HepG2 (cell line): ENCODE data around the gene TUBB4B. TPM values are rescaled to one million over a fixed set of nuclear protein-coding genes. Genes with fewer than 3 reads are reported as not detected.
A peak's percentile ranks its signal among the peaks of the same experiment; 100 is the strongest.

Source experiments
- ATF7 ChIP-seq, 2 experiments: fragments of 450-650 bp in 1 of 2; sonication (generic) in 1 of 2; formaldehyde crosslinking in 1 of 2; IDR thresholded peaks; 2 replicates each; pipeline versions ENCODE4 v1.4.0 to v1.6.1; 2016 to 2020; ENCODE audit warnings: antibody characterized with exemption in 1 of 2, mild to moderate bottlenecking in 1 of 2, missing genetic modification reagents in 1 of 2
- HIVEP1 ChIP-seq: sonication (generic); formaldehyde crosslinking; IDR thresholded peaks from 2 replicates; pipeline ENCODE4 v1.4.0; 2020; ENCODE audit warnings: mild to moderate bottlenecking, missing genetic modification reagents
- KLF13 ChIP-seq: sonication (generic); formaldehyde crosslinking; IDR thresholded peaks from 2 replicates; pipeline ENCODE4 v1.4.0; 2020; ENCODE audit warnings: mild to moderate bottlenecking, missing genetic modification reagents
- NFE2 ChIP-seq: sonication (generic); formaldehyde crosslinking; IDR thresholded peaks from 2 replicates; pipeline ENCODE4 v1.4.0; 2020; ENCODE audit warnings: missing genetic modification reagents
- PAF1 ChIP-seq: IDR thresholded peaks from 2 replicates; pipeline ENCODE4 v1.6.1; 2016; ENCODE audit warnings: missing genetic modification reagents, missing compliant biosample characterization
- PRDM15 ChIP-seq: sonication (generic); formaldehyde crosslinking; IDR thresholded peaks from 2 replicates; pipeline ENCODE4 v1.4.0; 2020; ENCODE audit warnings: missing genetic modification reagents
- RBM39 ChIP-seq: fragments of 200-400 bp; formaldehyde crosslinking; IDR thresholded peaks from one replicate; pipeline ENCODE4 v1.6.1; 2018; ENCODE audit warnings: antibody characterized with exemption, mild to moderate bottlenecking, low read depth, low read length; ENCODE audit not compliant: poor library complexity, severe bottlenecking
- RCOR2 ChIP-seq: IDR thresholded peaks from 2 replicates; pipeline ENCODE4 v1.6.1; 2016; ENCODE audit warnings: missing biosample characterization, missing genetic modification reagents
- TCF12 ChIP-seq, 2 experiments: fragments of 450-650 bp in 1 of 2; sonication (generic) in 1 of 2; formaldehyde crosslinking in 1 of 2; IDR thresholded peaks; 2 replicates each; pipeline versions ENCODE4 v1.6.1 to v1.8.0; 2017 to 2022; ENCODE audit warnings: antibody characterized with exemption in 1 of 2, mild to moderate bottlenecking in 1 of 2, missing genetic modification reagents in 1 of 2, moderate library complexity in 1 of 2
- TP53 ChIP-seq: sonication (generic); formaldehyde crosslinking; conservative IDR thresholded peaks from 2 replicates; pipeline ENCODE4 v1.4.0; 2020; ENCODE audit warnings: missing genetic modification reagents
- ZFX ChIP-seq: sonication (generic); formaldehyde crosslinking; IDR thresholded peaks from 2 replicates; pipeline ENCODE4 v1.4.0; 2020; ENCODE audit warnings: mild to moderate bottlenecking, low read depth, missing genetic modification reagents, moderate library complexity
- ZGPAT ChIP-seq: IDR thresholded peaks from 2 replicates; pipeline ENCODE4 v1.6.1; 2016; ENCODE audit warnings: mild to moderate bottlenecking
- ZNF224 ChIP-seq: sonication (generic); formaldehyde crosslinking; IDR thresholded peaks from 2 replicates; pipeline ENCODE4 v1.5.0; 2020; ENCODE audit warnings: mild to moderate bottlenecking, missing genetic modification reagents
- ZNF264 ChIP-seq: sonication (generic); formaldehyde crosslinking; IDR thresholded peaks from 2 replicates; pipeline ENCODE4 v1.4.0; 2020; ENCODE audit warnings: missing genetic modification reagents
- ZNF3 ChIP-seq: IDR thresholded peaks from 2 replicates; pipeline ENCODE4 v1.7.0; 2017; ENCODE audit warnings: inconsistent platforms
- ZNF501 ChIP-seq: sonication (generic); formaldehyde crosslinking; IDR thresholded peaks from 2 replicates; pipeline ENCODE4 v1.5.1; 2020; ENCODE audit warnings: mild to moderate bottlenecking, moderate library complexity, missing genetic modification reagents
- ZNF7 ChIP-seq: IDR thresholded peaks from 2 replicates; pipeline ENCODE4 v1.6.1; 2016; ENCODE audit warnings: missing biosample characterization, missing genetic modification reagents
- ZNF713 ChIP-seq: sonication (generic); formaldehyde crosslinking; IDR thresholded peaks from 2 replicates; pipeline ENCODE4 v1.4.0; 2020; ENCODE audit warnings: mild to moderate bottlenecking, missing genetic modification reagents
- polyA plus RNA-seq, 8 experiments: library from polyadenylated mRNA; depleted of rRNA in 3 of 8; stranded (reverse) in 7 of 8; unstranded in 1 of 8; fragments of >200 nt; fragmentation: Illumina TruSeq in 4 of 8; extraction: Trizol in 4 of 8; gene quantifications; 2 replicates each; pipeline versions ENCODE4 v1.2.1 to v1.2.3, GENCODE V29; 2011 to 2016; ENCODE audit warnings: low read depth in 4 of 8, missing spikeins in 1 of 8, mixed read lengths in 1 of 8; ENCODE audit not compliant: insufficient read depth in 1 of 8
- total RNA-seq, 5 experiments: library from RNA; depleted of rRNA; stranded (reverse); fragments of >200 nt; fragmentation: Illumina TruSeq; extraction: Trizol; gene quantifications; 2 replicates each; pipeline ENCODE4 v1.2.3, GENCODE V29; 2016; ENCODE audit warnings: low read depth in 1 of 5
- TF ChIP-seq, protein P1 (sequence below): sonication (generic); formaldehyde crosslinking; IDR thresholded peaks from 2 replicates; pipeline ENCODE4 v1.4.0; 2020; ENCODE audit warnings: missing genetic modification reagents, mild to moderate bottlenecking, borderline replicate concordance
- TF ChIP-seq, protein P2 (sequence below): sonication (generic); formaldehyde crosslinking; conservative IDR thresholded peaks from 2 replicates; pipeline ENCODE4 v1.4.0; 2020; ENCODE audit warnings: missing genetic modification reagents

The TUBB4B gene
- total and polyA plus RNA-seq, 2 of the 13 experiments (the other 11 are each of a cell fraction or from before 2014, with no cell fraction given): 182 to 412 TPM

GRCh38 chr9:137236238-137236935 lies 4.7 kb upstream of the TUBB4B start (continued):
- TF ChIP-seq, protein P1, sequence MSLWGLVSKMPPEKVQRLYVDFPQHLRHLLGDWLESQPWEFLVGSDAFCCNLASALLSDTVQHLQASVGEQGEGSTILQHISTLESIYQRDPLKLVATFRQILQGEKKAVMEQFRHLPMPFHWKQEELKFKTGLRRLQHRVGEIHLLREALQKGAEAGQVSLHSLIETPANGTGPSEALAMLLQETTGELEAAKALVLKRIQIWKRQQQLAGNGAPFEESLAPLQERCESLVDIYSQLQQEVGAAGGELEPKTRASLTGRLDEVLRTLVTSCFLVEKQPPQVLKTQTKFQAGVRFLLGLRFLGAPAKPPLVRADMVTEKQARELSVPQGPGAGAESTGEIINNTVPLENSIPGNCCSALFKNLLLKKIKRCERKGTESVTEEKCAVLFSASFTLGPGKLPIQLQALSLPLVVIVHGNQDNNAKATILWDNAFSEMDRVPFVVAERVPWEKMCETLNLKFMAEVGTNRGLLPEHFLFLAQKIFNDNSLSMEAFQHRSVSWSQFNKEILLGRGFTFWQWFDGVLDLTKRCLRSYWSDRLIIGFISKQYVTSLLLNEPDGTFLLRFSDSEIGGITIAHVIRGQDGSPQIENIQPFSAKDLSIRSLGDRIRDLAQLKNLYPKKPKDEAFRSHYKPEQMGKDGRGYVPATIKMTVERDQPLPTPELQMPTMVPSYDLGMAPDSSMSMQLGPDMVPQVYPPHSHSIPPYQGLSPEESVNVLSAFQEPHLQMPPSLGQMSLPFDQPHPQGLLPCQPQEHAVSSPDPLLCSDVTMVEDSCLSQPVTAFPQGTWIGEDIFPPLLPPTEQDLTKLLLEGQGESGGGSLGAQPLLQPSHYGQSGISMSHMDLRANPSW (CRISPR knock-in tag): peak; percentile 49; the same call in 1 of the 2 replicates
- TF ChIP-seq ZNF3 (CRISPR knock-in tag): no peak
- peak; percentile 89 for TF ChIP-seq RBM39
- no peak for TF ChIP-seq PRDM15 (CRISPR knock-in tag)
- TF ChIP-seq ZGPAT: peak; percentile 80; the same call in 1 of the 2 replicates
- peak; percentile 92 for TF ChIP-seq ZNF501 (CRISPR knock-in tag)
- no peak for TF ChIP-seq RCOR2 (CRISPR knock-in tag)
- no peak for TF ChIP-seq ZNF713 (CRISPR knock-in tag)
- no peak for TF ChIP-seq NFE2 (CRISPR knock-in tag)
- TF ChIP-seq TP53: 0 out of 2 replicates have a peak, but pooled peaks have one; percentile 45
- TF ChIP-seq ZNF224 (CRISPR knock-in tag): no peak; the same call in 1 of the 2 replicates
- TF ChIP-seq ATF7 (IDR thresholded peaks at IDR 0.05): no peak
- TF ChIP-seq ATF7 (CRISPR knock-in tag; IDR thresholded peaks at IDR 0.05): no peak; the same call in 1 of the 2 replicates
- peak; percentile 81 for TF ChIP-seq ZFX (CRISPR knock-in tag)
- TF ChIP-seq ZNF264: no peak
- TF ChIP-seq ZNF7 (CRISPR knock-in tag): no peak
- TF ChIP-seq HIVEP1 (CRISPR knock-in tag): peak; percentile 80
- TF ChIP-seq KLF13 (CRISPR knock-in tag): no peak
- TF ChIP-seq, protein P2, sequence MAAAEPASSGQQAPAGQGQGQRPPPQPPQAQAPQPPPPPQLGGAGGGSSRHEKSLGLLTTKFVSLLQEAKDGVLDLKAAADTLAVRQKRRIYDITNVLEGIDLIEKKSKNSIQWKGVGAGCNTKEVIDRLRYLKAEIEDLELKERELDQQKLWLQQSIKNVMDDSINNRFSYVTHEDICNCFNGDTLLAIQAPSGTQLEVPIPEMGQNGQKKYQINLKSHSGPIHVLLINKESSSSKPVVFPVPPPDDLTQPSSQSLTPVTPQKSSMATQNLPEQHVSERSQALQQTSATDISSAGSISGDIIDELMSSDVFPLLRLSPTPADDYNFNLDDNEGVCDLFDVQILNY (CRISPR knock-in tag): no peak
- no peak for TF ChIP-seq TCF12 (IDR thresholded peaks at IDR 0.05)
- TF ChIP-seq TCF12 (CRISPR knock-in tag; IDR thresholded peaks at IDR 0.05): peak; percentile 42; the same call in 1 of the 2 replicates
- no peak for TF ChIP-seq PAF1 (CRISPR knock-in tag)
